Middle frontal gyrus (tissue), 1 donor: Measurements from ENCODE around the gene FAM131A.

Source experiments
- DNase-seq: peaks from one replicate; pipeline ENCODE4 v3.0.0-alpha.2; 2015; ENCODE audit warnings: low spot score; ENCODE audit errors: extremely low spot score

FAM131A gene

GRCh38 chr3:184373422-184373821 is 36.0 kb downstream of the FAM131A start:
- DNase-seq = no peak

DNA sequence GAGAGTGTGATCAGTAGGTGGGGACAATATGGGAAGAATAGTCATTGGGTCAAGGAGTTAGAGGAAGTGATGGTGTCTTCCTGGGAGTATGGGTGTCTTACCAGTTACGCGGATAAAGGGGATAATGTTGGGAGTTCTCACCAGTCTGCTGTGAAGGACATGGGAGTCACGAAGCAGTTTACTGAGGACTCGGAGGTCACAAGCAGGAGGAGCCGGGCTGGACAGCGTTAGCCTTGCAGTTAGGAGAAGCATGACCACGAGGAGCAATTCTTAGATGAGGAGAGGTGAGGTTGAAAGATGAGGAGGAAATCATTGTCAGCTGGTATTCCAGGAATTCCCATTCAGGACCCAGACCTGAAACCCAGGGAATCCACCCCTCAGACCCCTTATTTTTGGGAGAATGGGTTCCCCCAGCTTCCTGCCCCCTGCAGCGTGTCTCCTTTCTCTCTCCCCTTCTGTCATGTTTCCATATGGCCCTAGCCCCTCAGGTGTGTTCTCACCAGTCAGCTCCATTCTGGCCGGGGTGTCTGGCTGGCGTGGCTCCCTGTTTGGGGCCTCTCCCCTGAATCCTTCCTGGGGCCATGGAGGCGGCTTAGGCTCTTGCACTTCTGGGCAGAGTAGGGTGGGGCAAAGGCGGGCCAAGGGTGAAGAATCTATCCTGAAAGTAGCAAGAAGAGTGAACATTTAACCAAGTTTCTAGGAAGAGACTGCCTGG is 38.5 kb downstream of the FAM131A start:
- no peak for DNase-seq

- no peak for DNase-seq
Measured at GRCh38 chr3:184377374-184377773, 40.0 kb downstream of the FAM131A start.

- DNase-seq = no peak
Measured at GRCh38 chr3:184377882-184378445, 40.6 kb downstream of the FAM131A start, which contains the start of gene THPO. Gene THPO (minus strand): TSS chr3:184378207. CDS start chr3:184376259, 1,948 bp downstream.

DNA sequence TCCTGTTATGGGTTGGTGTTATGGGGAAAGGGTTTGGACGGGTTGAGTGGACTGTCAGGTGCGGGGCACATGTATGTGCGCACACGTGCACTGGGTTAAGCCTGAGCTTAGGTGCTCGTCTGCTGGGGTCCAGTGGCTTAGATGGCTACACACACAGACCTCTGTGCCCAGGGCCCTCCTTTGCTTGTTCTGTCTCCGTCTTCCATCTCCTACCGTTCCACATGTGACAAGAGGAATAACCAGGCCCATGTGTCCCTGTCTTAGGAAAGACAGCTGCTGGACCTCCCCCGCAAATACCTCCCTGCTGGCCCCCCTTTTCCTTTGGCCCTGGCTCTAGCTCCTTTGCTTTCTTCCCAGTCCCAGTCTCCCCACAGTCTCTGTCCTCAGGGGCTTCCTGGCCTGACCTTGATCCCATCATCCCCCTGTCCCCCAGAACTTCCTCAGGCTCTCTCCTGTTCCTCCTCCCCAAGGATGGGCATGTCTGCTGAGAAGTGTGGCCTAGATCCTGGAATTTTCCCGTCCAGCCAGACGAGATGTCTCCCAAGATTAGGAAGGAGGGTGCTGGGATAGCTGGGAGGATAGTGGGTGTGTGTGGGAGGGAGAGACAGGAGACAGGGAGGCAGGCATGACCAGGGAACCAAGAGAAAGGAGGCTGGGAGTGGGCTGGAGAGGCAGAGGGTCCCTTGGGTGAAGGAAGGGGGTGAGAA is 41.4 kb downstream of the FAM131A start:
- no peak for DNase-seq

GRCh38 chr3:184379358-184380184 is 42.2 kb downstream of the FAM131A start, which contains the start of gene CHRD:
Gene CHRD (plus strand): TSS chr3:184380054. CDS start chr3:184380319, 265 bp downstream.
- no peak for DNase-seq

- no peak for DNase-seq
Measured at GRCh38 chr3:184380185-184380626, 42.8 kb downstream of the FAM131A start.

- no peak for DNase-seq
Measured at GRCh38 chr3:184380627-184381260, 43.3 kb downstream of the FAM131A start.

DNA sequence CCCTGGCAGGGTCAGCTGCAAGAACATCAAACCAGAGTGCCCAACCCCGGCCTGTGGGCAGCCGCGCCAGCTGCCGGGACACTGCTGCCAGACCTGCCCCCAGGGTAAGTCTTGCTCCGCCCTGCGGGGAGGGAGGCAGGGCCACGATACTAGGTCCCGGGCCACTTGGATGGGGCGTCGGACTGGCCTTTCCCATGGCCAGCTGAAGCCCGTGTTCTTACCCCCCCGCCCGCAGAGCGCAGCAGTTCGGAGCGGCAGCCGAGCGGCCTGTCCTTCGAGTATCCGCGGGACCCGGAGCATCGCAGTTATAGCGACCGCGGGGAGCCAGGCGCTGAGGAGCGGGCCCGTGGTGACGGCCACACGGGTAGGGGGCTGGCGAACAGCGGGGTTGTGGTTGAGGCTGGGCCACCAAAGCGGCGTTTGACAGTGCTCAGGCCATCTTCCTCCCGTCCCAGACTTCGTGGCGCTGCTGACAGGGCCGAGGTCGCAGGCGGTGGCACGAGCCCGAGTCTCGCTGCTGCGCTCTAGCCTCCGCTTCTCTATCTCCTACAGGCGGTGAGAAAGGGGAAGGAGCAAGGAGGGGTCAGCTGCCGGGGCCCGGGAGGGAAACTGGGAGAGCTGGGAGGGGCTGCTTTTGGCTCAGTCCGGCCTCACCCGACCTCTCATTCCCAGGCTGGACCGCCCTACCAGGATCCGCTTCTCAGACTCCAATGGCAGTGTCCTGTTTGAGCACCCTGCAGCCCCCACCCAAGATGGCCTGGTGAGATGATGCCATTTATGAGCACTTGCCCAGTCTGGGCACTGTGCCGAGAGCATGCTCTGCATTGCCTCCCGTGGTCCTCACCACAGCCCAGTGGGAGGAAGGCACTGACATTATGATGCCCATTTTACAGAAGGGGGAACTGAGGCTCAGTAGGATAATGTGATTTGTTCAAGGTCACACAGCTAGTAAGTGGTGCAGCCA is 44.1 kb downstream of the FAM131A start:
- no peak for DNase-seq

DNA sequence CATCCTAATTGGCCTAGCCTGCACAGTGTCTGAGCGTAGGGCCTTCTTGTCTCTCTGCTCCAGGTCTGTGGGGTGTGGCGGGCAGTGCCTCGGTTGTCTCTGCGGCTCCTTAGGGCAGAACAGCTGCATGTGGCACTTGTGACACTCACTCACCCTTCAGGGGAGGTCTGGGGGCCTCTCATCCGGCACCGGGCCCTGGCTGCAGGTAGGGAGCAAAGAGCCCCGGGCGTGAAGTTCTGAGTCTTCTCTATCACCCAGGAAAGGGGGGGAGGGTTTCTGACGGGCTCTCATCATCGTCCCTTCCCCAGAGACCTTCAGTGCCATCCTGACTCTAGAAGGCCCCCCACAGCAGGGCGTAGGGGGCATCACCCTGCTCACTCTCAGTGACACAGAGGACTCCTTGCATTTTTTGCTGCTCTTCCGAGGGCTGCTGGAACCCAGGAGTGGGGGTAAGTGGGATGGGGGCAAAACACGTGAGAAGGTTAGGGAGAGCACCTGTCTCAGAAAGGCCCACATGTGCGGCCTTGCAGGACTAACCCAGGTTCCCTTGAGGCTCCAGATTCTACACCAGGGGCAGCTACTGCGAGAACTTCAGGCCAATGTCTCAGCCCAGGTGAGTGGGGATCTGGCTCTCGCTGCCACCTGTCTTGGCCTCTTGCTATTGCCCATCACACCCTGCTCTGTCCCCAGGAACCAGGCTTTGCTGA is 45.1 kb downstream of the FAM131A start:
- no peak for DNase-seq

DNA sequence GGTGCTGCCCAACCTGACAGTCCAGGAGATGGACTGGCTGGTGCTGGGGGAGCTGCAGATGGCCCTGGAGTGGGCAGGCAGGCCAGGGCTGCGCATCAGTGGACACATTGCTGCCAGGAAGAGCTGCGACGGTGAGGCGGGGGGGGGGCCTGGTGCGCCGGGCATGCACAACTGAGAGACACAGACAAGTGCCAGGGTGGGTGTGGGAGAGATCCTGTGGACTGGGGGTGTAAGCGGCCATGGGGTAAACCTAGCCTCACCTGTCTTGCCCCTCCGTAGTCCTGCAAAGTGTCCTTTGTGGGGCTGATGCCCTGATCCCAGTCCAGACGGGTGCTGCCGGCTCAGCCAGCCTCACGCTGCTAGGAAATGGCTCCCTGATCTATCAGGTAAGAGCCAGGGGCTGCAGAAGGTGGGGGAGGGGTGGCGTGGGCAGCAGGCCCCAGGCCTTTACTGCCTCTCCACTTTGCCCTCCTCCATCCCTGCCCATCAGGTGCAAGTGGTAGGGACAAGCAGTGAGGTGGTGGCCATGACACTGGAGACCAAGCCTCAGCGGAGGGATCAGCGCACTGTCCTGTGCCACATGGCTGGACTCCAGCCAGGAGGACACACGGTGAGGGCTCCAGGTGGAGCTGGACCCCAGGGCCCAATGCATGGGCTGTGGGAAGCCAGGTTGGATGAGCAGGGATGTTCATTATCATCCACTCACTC is 45.8 kb downstream of the FAM131A start:
- no peak for DNase-seq

GRCh38 chr3:184384342-184384741 is 46.9 kb downstream of the FAM131A start:
- DNase-seq = no peak

GRCh38 chr3:184384856-184385422 is 47.5 kb downstream of the FAM131A start:
- peak; percentile 49 for DNase-seq

DNA sequence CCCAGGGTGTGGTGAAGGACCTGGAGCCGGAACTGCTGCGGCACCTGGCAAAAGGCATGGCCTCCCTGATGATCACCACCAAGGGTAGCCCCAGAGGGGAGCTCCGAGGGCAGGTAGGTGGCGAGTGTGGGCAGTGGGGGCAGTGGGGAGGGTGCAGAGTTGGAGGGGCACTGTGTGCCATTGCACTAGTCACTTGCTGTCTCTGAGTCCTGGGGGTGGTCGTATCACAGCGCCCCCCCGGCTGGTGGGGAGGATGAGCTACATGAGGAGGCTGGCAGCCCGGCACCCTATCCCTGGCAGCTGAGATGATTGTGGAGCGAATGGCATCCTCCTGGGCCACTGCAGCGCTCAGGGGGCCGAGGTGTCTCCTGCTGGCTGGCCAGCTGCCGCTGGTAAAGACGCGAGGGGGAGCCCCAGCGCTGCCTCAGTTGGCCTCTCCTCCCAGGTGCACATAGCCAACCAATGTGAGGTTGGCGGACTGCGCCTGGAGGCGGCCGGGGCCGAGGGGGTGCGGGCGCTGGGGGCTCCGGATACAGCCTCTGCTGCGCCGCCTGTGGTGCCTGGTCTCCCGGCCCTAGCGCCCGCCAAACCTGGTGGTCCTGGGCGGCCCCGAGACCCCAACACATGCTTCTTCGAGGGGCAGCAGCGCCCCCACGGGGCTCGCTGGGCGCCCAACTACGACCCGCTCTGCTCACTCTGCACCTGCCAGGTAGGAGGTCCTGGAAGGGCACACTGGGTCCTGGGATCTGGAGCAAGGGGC is 48.8 kb downstream of the FAM131A start:
- no peak for DNase-seq

GRCh38 chr3:184387174-184387714 is 49.8 kb downstream of the FAM131A start:
- no peak for DNase-seq

DNA sequence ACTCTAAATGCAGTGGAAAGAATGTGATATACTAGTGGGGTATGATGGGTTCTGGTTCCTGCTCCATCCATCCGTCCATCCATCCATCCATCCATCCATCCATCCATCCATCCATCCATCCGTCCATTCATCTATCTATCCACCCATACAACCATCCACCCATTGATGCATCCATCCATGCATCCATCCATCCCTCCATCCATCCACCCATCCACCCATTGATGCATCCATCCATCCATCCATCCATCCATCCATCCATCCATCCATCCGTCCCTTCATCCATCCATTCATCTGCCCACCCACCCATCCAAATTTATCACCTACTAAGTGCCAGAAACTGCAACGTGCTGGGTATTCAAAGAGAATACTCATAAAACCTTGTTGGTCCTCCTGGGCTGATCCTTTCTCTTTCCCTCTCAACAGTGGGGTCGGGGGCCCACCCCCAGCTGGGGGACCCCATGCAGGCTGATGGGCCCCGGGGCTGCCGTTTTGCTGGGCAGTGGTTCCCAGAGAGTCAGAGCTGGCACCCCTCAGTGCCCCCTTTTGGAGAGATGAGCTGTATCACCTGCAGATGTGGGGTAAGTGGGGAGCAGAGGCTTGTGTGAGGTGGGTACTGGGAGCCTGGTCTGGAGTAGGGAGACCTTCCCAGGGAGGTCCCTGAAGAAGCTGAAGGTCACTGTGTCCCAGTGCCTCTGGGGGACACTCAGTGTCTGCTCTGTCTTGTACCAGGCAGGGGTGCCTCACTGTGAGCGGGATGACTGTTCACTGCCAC is 51.0 kb downstream of the FAM131A start:
- DNase-seq = no peak

DNA sequence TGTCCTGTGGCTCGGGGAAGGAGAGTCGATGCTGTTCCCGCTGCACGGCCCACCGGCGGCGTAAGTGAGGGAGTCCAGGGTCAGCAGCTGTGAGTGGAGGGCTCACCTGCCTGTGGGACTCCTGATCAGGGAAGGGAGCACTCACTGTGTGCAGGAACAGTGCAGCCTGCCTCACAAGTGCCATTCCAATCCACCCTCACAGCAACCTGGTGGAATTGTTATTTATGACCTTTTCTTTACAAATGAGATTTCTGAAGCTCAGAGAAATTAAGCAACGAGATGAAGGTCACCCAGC is 51.5 kb downstream of the FAM131A start:
- DNase-seq = no peak
